GM21515 (cell line): Measurements from ENCODE around the gene HCAR2.
"Not testable (repeated sequence)": the region's sequence is repeated elsewhere in the genome, so short reads cannot be mapped to it uniquely, and the experiment has no call there.

Source experiments
- ATAC-seq: cut with Tn5 transposase; IDR thresholded peaks from one replicate; pipeline ENCODE4 v1.9.1; 2021; ENCODE audit not compliant: unreplicated experiment

The HCAR2 gene

GRCh38 chr12:122668268-122668667 is 34.9 kb downstream of the HCAR2 start:
- no peak for ATAC-seq

GRCh38 chr12:122665759-122666158 is 37.4 kb downstream of the HCAR2 start:
- ATAC-seq, result no peak

GRCh38 chr12:122665349-122665748 is 37.8 kb downstream of the HCAR2 start:
- ATAC-seq, result no peak

- no peak for ATAC-seq
These were observed 41.2 kb downstream of the HCAR2 start for GRCh38 chr12:122661938-122662337.

- ATAC-seq, result no peak
These were observed 41.9 kb downstream of the HCAR2 start for GRCh38 chr12:122661246-122661645.

- ATAC-seq, result no peak
These were observed 43.6 kb downstream of the HCAR2 start for GRCh38 chr12:122659579-122659978.

GRCh38 chr12:122656298-122656697 is 46.9 kb downstream of the HCAR2 start:
- no peak for ATAC-seq

- ATAC-seq, result not testable (repeated sequence)
These were observed 49.9 kb downstream of the HCAR2 start for GRCh38 chr12:122653291-122653690.

GRCh38 chr12:122651520-122652224 is 51.5 kb downstream of the HCAR2 start:
- no peak for ATAC-seq
